Peyer's patch (tissue), 4 donors: Measurements from ENCODE around the gene CADM1. TPM values are rescaled to one million over a fixed set of nuclear protein-coding genes. Genes with fewer than 3 reads are reported as not detected.

Source experiments
- DNase-seq, 3 donors: peaks; one replicate each; pipeline ENCODE4 v3.0.0-alpha.2; 2017 to 2019
- H3K27ac ChIP-seq, 4 donors: fragments of 200-600 bp; sonication (generic); one replicate each; pipeline ENCODE4 v1.5.1; 2016 to 2019
- H3K27me3 ChIP-seq, 2 donors: fragments of 200-600 bp; sonication (generic); one replicate each; pipeline ENCODE4 v1.5.1; 2019
- H3K36me3 ChIP-seq, 3 donors: fragments of 200-600 bp; sonication (generic); one replicate each; pipeline ENCODE4 v1.5.1; 2016 to 2019
- H3K4me1 ChIP-seq, 4 donors: fragments of 200-600 bp; sonication (generic); one replicate each; pipeline ENCODE4 v1.5.1; 2016 to 2019
- H3K4me3 ChIP-seq, 4 donors: fragments of 200-600 bp; sonication (generic); 1 replicate in 3 of 4; 2 replicates in 1 of 4; pipeline ENCODE4 v1.5.1; 2016 to 2019; ENCODE audit warnings: mild to moderate bottlenecking in 1 of 4
- H3K9me3 ChIP-seq, 4 donors: fragments of 200-600 bp; sonication (generic); one replicate each; pipeline ENCODE4 v1.5.1; 2016 to 2019; ENCODE audit warnings: mild to moderate bottlenecking in 1 of 4
- POLR2A ChIP-seq, 2 donors: fragments of 450-650 bp; IDR thresholded peaks; one replicate each; pipeline ENCODE4 v1.5.1; 2017; ENCODE audit warnings: antibody characterized with exemption in 2 of 2, mild to moderate bottlenecking in 2 of 2, moderate library complexity in 2 of 2
- total RNA-seq, 4 donors: library from RNA; depleted of rRNA; stranded (reverse); fragments of >200 nt; gene quantifications; one replicate each; pipeline ENCODE4 v1.1.0, GENCODE V29; 2016
- TF ChIP-seq, protein P1 (sequence below), 6 experiments: fragments of 450-650 bp in 4 of 6; fragments of 200-600 bp in 2 of 6; sonication (generic) in 1 of 6; IDR thresholded peaks; one replicate each; pipeline ENCODE4 v1.5.1; 2017 to 2019; ENCODE audit warnings: antibody characterized with exemption in 6 of 6, mild to moderate bottlenecking in 3 of 6, moderate library complexity in 1 of 6

Gene CADM1
- total RNA-seq, 4 donors from 2014 or later = 0.38 to 8.3 (median 2.5) TPM

GRCh38 chr11:115153731-115154354, 350.4 kb downstream of the CADM1 start:
- no peak for TF ChIP-seq POLR2A (IDR thresholded peaks at IDR 0.05)
- TF ChIP-seq, protein P1, sequence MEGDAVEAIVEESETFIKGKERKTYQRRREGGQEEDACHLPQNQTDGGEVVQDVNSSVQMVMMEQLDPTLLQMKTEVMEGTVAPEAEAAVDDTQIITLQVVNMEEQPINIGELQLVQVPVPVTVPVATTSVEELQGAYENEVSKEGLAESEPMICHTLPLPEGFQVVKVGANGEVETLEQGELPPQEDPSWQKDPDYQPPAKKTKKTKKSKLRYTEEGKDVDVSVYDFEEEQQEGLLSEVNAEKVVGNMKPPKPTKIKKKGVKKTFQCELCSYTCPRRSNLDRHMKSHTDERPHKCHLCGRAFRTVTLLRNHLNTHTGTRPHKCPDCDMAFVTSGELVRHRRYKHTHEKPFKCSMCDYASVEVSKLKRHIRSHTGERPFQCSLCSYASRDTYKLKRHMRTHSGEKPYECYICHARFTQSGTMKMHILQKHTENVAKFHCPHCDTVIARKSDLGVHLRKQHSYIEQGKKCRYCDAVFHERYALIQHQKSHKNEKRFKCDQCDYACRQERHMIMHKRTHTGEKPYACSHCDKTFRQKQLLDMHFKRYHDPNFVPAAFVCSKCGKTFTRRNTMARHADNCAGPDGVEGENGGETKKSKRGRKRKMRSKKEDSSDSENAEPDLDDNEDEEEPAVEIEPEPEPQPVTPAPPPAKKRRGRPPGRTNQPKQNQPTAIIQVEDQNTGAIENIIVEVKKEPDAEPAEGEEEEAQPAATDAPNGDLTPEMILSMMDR (IDR thresholded peaks at IDR 0.05) = no peak
- no peak for DNase-seq
- no peak overlapping the region for H3K4me3 ChIP-seq
- H3K9me3 ChIP-seq = no peaks in the 10 kb centered on the region
- no peak overlapping the region for H3K27ac ChIP-seq
- no peaks in the 10 kb centered on the region for H3K36me3 ChIP-seq
- no peaks in the 10 kb centered on the region for H3K27me3 ChIP-seq
- H3K4me1 ChIP-seq = no peaks in the 10 kb centered on the region

DNA sequence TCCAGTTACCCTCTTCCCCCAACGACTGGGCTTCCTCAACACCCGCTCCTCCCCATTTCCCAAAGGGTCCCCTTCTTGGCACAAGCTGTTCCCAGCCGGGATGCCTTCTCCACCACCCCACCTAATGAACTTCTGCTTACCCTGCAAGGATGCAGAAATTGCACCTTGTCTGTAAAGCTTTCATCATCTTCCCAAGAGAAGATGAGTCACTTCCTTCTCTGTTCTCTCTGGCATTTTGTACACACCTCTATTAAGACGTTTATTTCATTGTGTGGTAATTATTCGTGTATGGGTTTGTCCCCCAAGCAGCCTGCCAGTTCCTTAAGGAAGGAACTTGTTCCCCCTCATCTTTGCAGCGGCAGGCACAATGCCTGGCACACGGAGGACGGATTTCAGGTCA, 351.1 kb downstream of the CADM1 start:
- Histone ChIP-seq H3K9me3 (no peaks in the 10 kb centered on the region), H3K4me1 (no peaks in the 10 kb centered on the region), H3K4me3 (no peak overlapping the region), H3K27ac (no peak overlapping the region), H3K36me3 (no peaks in the 10 kb centered on the region), H3K27me3 (no peaks in the 10 kb centered on the region)
- TF ChIP-seq, protein P1 (IDR thresholded peaks at IDR 0.05) = no peak
- no peak for TF ChIP-seq POLR2A (IDR thresholded peaks at IDR 0.05)
- DNase-seq = no peak

- no peak overlapping the region for H3K4me3 ChIP-seq
- no peak for DNase-seq
- H3K9me3 ChIP-seq = no peaks in the 10 kb centered on the region
- no peaks in the 10 kb centered on the region for H3K27me3 ChIP-seq
- H3K4me1 ChIP-seq = no peaks in the 10 kb centered on the region
- no peak overlapping the region for H3K27ac ChIP-seq
- no peaks in the 10 kb centered on the region for H3K36me3 ChIP-seq
- no peak for TF ChIP-seq POLR2A (IDR thresholded peaks at IDR 0.05)
- TF ChIP-seq, protein P1 (IDR thresholded peaks at IDR 0.05) = no peak
Observed at GRCh38 chr11:115151010-115151409, 353.2 kb downstream of the CADM1 start.

GRCh38 chr11:115148691-115149090, 355.5 kb downstream of the CADM1 start:
- no peaks in the 10 kb centered on the region for H3K36me3 ChIP-seq
- no peak for DNase-seq
- no peaks in the 10 kb centered on the region for H3K4me1 ChIP-seq
- no peak for TF ChIP-seq POLR2A (IDR thresholded peaks at IDR 0.05)
- TF ChIP-seq, protein P1 (IDR thresholded peaks at IDR 0.05) = no peak
- H3K9me3 ChIP-seq = no peaks in the 10 kb centered on the region
- no peak overlapping the region for H3K4me3 ChIP-seq
- H3K27me3 ChIP-seq = no peaks in the 10 kb centered on the region
- no peak overlapping the region for H3K27ac ChIP-seq

DNA sequence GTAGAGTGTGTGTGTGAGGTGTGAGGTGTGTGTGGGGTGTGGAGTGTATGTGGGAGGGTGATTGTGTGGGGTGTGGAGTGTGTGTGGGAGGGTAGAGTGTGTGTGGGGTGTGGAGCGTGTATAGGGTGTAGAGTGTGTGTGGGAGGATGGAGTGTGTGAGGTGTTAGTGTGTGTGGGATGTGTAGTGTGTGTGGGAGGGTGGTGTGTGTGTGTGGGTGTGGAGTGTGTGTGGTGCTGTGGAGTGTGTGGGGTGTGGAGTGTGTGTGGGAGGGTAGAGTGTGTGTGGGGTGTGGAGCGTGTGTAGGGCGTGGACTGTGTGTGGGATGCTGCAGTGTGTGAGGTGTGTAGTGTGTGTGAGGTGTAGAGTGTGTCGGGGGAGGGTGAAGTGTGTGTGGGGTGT, 356.1 kb downstream of the CADM1 start:
- no peaks in the 10 kb centered on the region for H3K4me1 ChIP-seq
- no peak overlapping the region for H3K4me3 ChIP-seq
- DNase-seq = no peak
- no peaks in the 10 kb centered on the region for H3K27me3 ChIP-seq
- no peaks in the 10 kb centered on the region for H3K36me3 ChIP-seq
- TF ChIP-seq POLR2A (IDR thresholded peaks at IDR 0.05) = no peak
- TF ChIP-seq, protein P1 (IDR thresholded peaks at IDR 0.05) = no peak
- no peaks in the 10 kb centered on the region for H3K9me3 ChIP-seq
- no peak overlapping the region for H3K27ac ChIP-seq
